ENCODE measurements around the gene ADCYAP1R1. TPM values are rescaled to one million over a fixed set of nuclear protein-coding genes. Genes with fewer than 3 reads are reported as not detected.

ADCYAP1R1 gene
- total RNA-seq, 1 experiment from 2014 or later: not detected

GRCh38 chr7:31069860-31070555 is 17.9 kb downstream of the ADCYAP1R1 start:
- no peaks in the 10 kb centered on the region for H3K36me3 Mint-ChIP-seq (ENCODE audit: insufficient read depth, unreplicated experiment)
- intact Hi-C loops (cut with micrococcal nuclease): no loop called here
- ChIA-PET CTCF (interaction anchor here (1.3 kb wide), 1 partner anchor 131 kb away, joined by 3 read pairs; no protein-coding TSS in a partner anchor), POLR2A (no interaction called here)
- H3K9me3 Mint-ChIP-seq (ENCODE audit: unreplicated experiment): no peaks in the 10 kb centered on the region
- H3K4me1 Mint-ChIP-seq (ENCODE audit: insufficient read depth, unreplicated experiment): no peaks in the 10 kb centered on the region
- no peak for DNase-seq (ENCODE audit: unreplicated experiment)
- no peak overlapping the region for H3K27ac Mint-ChIP-seq (ENCODE audit: low read depth, unreplicated experiment)
- H3K27me3 Mint-ChIP-seq (ENCODE audit: insufficient read depth, unreplicated experiment): peaks cover 42% of the 10 kb centered on the region
- H3K4me3 Mint-ChIP-seq (ENCODE audit: unreplicated experiment): no peak overlapping the region
- BruUV-seq (replicated peaks): no TSS peak
- no peak for TF ChIP-seq CTCF (IDR thresholded peaks at IDR 0.05; ENCODE audit: unreplicated experiment)

GRCh38 chr7:31070991-31071644 is 19.0 kb downstream of the ADCYAP1R1 start:
- ChIA-PET CTCF (interaction anchor here (0.6 kb wide), 1 partner anchor 86 kb away, joined by 4 read pairs; no protein-coding TSS in a partner anchor), POLR2A (no interaction called here)
- BruUV-seq (replicated peaks): no TSS peak
- Mint-ChIP-seq H3K36me3 (ENCODE audit: insufficient read depth, unreplicated experiment) (no peaks in the 10 kb centered on the region), H3K9me3 (ENCODE audit: unreplicated experiment) (no peaks in the 10 kb centered on the region), H3K4me1 (ENCODE audit: insufficient read depth, unreplicated experiment) (no peaks in the 10 kb centered on the region), H3K27me3 (ENCODE audit: insufficient read depth, unreplicated experiment) (peaks cover 47% of the 10 kb centered on the region), H3K4me3 (ENCODE audit: unreplicated experiment) (no peak overlapping the region), H3K27ac (ENCODE audit: low read depth, unreplicated experiment) (no peak overlapping the region)
- TF ChIP-seq CTCF (IDR thresholded peaks at IDR 0.05; ENCODE audit: unreplicated experiment): no peak
- DNase-seq (ENCODE audit: unreplicated experiment): no peak
- intact Hi-C loops (cut with micrococcal nuclease): no loop called here

GRCh38 chr7:31071645-31072029 is 19.5 kb downstream of the ADCYAP1R1 start:
- CTCF ChIA-PET: interaction anchor here (0.6 to 0.9 kb wide), 2 partner anchors 63 to 87 kb away, joined by 3 to 4 read pairs; no protein-coding TSS in a partner anchor
- H3K27me3 Mint-ChIP-seq (ENCODE audit: insufficient read depth, unreplicated experiment): peaks cover 42% of the 10 kb centered on the region
- intact Hi-C loops (cut with micrococcal nuclease): no loop called here

More at GRCh38 chr7:31071645-31072029, 19.5 kb downstream of the ADCYAP1R1 start:
- Mint-ChIP-seq H3K4me1 (ENCODE audit: insufficient read depth, unreplicated experiment) (no peaks in the 10 kb centered on the region), H3K27ac (ENCODE audit: low read depth, unreplicated experiment) (no peak overlapping the region), H3K36me3 (ENCODE audit: insufficient read depth, unreplicated experiment) (no peaks in the 10 kb centered on the region), H3K9me3 (ENCODE audit: unreplicated experiment) (no peaks in the 10 kb centered on the region), H3K4me3 (ENCODE audit: unreplicated experiment) (no peak overlapping the region)
- DNase-seq (ENCODE audit: unreplicated experiment): no peak
- POLR2A ChIA-PET: no interaction called here
- TF ChIP-seq CTCF (IDR thresholded peaks at IDR 0.05; ENCODE audit: unreplicated experiment): no peak
- BruUV-seq (replicated peaks): no TSS peak
